ACHN (cell line): ENCODE data around the gene MYOM3.

Experiments used
- DNase-seq: peaks from one replicate; pipeline ENCODE4 v3.0.0-alpha.2; 2015
- in situ Hi-C: cut with HindIII; loops from 2 replicates; pipeline ENCODE4 v1.10.0; 2017; ENCODE audit warnings: low sequenced_read_pairs, low pct_ligation_motif_present, low pct_unique_long_range_greater_than_20kb

Gene MYOM3

DNA sequence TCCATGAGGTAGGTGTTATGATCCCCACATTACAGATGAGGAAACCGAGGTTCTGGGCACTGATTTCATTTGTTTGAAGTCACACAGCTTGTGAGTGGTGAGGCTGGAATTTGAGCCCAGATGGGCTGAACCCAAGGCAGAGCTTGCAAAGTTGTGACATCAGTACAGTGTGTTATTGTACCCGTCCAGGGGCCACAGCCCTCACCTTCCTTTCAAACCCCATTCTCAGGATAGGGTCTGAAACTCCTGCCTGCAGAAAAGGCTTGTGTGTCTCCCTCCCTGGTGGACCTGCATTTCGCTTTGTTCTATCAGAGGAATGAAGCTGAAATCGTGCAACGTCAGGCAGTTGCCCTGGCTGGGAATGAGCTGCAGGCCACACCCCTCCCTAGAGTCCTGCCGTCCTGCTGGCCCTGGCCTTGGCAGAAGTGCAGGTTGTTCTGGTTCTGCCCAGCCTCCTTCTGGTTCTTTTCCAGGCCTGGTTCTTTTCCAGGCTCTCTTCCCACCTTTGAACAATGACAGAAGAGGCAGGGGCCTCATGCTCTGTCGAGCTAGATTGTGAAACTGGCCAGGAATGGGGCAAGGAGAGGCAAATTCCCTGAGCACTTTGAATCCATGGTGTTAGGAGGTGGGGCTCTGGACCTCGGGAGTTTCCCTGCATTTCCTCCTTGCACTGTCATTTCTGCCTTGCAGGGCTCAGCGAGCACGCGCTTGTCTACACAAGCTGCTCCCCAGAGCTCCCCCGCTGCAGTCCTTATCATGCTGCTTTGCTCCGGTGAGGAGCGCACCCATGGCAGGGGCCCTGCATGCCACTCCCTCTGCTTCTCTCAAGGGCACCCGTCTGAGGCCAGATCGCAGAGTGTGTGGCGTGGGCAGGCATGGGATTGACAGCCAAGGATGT is 8.2 kb upstream of the MYOM3 start:
- DNase-seq: peak; percentile 15
- in situ Hi-C loops: no loop called here

DNA sequence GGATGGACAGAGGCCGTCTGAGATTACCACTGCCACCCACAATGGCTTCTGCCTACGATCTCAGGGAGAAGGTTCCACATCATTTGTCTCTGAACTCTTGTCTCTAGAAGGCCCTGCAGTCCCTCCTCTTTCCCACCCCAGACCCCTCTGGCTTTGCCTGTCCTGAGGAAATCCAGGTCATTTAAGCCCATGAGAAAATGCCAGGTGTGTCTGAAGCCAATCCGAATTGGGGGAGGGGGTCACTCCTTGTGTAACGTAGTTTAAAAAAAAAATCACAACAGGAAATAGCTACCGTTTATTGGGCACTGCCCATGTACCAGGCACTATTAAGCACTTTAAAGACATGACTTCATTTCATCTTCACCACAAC is 7.5 kb upstream of the MYOM3 start:
- DNase-seq: no peak
- in situ Hi-C loops: no loop called here

GRCh38 chr1:24118410-24119242 is 6.7 kb upstream of the MYOM3 start:
- DNase-seq: no peak
- in situ Hi-C loops: no loop called here

DNA sequence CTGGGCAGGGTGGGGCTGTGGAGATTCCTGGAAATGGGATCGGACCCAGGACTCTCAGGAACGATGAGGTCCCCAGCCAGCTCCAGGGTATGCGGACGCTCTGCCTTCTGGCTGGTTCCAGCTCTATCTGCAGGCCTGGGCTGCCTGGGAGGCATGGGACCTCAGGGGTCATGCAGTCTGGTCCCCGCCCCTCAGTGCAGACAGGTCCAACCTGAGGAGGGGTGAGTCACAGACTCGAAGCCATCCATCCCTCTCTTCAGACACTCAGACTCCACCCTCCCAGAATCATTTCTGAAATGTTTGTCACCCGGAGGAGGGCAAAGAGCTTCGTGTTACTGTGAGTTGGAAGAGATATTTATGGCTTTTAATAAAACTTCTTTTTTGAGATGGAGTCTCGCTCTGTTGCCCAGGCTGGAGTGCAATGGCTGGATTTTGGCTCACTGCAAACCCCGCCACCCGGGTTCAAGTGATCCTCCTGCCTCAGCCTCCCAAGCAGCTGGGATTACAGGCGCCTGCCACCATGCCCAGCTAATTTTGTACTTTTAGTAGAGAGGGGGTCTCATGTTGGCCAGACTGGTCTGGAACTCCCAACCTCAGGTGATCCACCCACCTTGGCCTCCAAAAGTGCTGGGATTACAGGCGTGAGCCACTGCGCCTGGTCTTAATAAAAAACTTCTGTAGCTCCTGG is 5.9 kb upstream of the MYOM3 start:
- DNase-seq: peak; percentile 14
- in situ Hi-C loops: no loop called here

DNA sequence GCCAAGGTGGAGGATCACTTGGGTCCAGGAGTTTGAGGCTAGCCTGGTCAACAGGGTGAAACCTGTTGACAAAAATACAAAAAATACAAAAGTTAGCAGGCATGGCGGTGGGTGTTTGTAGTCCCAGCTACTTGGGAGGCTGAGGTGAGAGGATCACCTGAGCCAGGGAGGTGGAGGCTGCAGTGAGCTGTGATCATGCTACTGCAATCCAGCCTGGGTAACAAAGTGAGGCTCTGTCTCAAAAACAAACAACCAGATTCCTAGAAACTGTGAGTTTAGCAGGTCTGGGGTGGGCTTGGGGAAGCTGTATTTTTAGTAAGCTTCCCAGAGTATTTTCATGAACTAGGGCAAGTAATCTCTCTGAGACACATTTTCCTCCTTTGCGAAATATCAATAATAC is 5.2 kb upstream of the MYOM3 start:
- no peak for DNase-seq
- in situ Hi-C loops: no loop called here

- no peak for DNase-seq
- in situ Hi-C loops: no loop called here
Measured at GRCh38 chr1:24114753-24115152, 2.8 kb upstream of the MYOM3 start.

GRCh38 chr1:24113641-24114033 is 1.7 kb upstream of the MYOM3 start:
- in situ Hi-C loops: no loop called here
- no peak for DNase-seq

DNA sequence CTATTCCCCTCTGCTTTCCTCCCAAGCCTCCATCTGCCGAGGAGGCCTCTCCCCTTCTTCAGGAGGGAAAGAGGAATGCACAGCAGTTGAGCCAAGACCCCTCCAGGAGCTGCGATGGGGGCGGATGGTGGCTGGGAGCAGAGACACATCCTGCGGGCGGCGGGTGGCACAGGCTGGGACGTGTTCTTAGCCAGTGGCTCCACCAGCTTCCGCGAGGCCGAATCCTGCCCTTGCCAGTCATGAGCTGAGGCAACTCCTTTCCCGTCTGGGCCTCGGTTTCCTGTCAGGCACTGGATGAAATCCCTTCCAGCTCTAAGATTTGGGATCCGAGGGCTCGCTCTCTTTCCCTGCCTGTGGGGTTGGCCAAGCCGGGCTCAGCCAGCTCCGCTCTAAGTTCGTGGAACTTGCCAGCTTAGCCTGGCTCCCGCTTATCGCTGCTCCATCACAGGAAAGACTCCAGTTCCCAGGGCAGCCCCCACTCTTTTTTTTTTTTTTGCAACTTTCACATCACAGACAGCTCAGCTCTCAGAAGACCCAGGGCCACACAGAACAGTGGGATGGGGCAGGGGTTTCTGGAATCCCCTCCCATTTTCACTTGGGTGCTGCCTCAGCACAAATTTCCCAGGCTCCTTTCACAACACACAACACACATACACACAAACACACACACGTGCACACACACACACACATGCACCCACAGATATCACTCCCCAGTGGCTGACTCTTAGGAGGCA is 506 bp downstream of the MYOM3 start:
- DNase-seq: no peak
- in situ Hi-C loops: no loop called here

GRCh38 chr1:24110642-24111261 is 1.2 kb downstream of the MYOM3 start:
- no peak for DNase-seq
- in situ Hi-C loops: no loop called here

GRCh38 chr1:24109686-24110475 is 2.1 kb downstream of the MYOM3 start:
- no peak for DNase-seq
- in situ Hi-C loops: no loop called here

DNA sequence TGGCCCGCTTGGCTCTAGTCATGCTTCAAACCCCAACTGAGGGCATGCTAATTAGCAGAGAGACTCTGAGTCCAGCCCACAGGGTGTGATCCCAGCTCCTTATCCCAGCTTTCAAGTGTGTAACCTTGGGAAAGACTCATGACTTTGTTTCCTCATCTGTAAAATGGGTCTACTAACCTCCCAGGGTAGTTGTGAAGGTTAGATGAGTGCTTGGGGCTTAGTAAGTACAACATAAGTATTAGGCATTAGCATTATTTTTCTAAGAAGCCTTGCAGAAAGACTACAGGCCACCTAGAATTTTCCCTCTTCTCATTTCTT is 2.8 kb downstream of the MYOM3 start:
- in situ Hi-C loops: no loop called here
- DNase-seq: no peak

GRCh38 chr1:24108334-24109165 is 3.4 kb downstream of the MYOM3 start:
- in situ Hi-C loops: no loop called here
- peak; percentile 86 for DNase-seq

GRCh38 chr1:24107462-24108138 is 4.3 kb downstream of the MYOM3 start:
- in situ Hi-C loops: no loop called here
- DNase-seq: peak; percentile 83

DNA sequence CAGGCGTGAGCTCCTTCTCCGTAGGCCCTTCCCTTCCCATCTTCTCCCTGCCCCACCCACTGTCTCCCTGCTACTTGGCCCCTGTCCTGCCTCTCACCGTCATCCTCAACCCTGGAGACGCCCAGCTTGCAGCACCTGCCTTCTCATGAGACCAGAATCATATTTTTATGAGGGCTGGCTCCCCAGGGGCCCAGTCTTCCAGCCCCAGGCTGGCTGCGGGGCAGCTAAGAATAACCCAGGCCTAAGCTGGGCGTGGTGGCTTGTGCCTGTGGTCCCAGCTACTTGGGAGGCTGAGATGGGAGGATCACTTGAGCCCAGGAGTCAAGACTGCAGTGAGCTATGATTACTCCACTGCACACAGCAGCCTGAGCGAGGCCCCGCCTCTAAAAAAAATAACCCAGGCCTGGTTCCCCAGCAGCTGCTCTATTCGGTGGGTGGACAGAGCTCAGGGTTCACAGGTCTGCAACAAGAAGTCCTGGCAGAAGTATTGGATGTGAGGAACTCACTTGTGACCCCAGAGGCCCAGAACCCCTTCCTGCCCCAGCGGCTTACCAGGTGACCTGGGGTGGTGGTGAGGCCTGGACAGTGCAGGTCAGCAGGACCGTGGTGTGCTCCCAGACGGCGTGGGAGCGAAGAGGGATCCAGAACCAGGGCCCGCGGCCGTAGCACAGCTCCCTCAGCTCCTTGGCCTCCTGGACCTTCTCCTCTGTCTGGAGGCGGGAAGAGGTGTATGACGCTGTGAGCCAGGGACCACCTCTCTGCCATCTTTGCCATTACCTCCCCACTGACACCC is 6.4 kb downstream of the MYOM3 start:
- in situ Hi-C loops: no loop called here
- no peak for DNase-seq

GRCh38 chr1:24104854-24105253 is 7.1 kb downstream of the MYOM3 start:
- no peak for DNase-seq
- in situ Hi-C loops: no loop called here

DNA sequence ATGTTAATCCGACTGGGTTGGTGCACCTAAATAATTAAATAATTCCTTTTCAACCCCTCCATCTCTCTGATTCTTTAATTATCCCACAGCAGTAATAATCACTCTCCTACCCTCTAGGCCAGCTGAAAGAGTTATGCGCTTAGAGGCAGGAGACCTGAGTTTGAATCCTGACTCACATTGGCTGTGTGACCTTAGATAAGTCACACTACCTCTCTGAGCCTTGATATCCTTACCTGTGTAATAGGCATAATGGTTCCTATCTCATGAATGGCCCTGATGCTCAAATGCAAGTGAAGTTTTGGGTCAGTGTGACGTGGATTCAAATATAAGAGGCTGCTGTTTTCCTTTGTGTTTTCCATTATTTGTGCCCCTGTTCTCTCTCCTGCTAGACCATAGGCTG is 8.1 kb downstream of the MYOM3 start:
- in situ Hi-C loops: no loop called here
- no peak for DNase-seq
